DMS79 (cell line): Measurements from ENCODE around the gene GSN.

Experiments
- DNase-seq: peaks from one replicate; lab custom pipeline; 2025; lab: John Stamatoyannopoulos, UW

Gene GSN

DNA sequence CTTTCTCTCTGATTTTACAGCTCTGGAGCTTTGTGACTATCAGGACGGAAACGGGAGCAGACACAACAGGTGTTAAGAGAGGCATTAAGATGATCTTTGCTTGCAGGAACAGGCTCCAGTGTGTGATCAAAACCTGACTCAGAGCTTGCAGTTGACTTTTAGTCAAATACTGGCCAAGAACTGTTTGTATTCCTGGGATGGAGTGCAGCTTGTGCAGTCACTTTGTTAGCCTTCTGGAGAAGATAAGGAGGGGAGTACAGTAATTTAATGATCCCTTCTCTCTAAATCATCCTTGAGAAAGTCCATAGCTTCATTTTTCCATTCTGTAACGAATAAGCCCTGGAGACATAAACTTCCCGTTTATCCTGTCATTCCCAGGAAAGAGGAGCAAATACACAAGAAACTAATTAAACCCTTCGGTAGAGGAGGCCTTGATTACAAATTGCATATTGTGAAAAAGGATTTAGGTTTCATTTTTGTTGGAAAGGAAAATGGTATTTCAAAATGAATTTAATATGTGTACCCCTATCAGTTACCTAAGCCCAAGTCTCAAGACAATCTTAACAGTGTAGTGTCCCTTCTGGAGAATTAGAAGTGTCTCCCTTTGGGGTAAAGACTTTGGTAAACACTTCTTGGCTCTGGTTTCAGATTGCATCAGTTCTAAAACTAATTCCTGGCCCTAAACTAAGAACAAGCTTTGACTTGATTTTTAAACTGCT lies 105.2 kb downstream of the GSN start:
- DNase-seq: no peak

DNA sequence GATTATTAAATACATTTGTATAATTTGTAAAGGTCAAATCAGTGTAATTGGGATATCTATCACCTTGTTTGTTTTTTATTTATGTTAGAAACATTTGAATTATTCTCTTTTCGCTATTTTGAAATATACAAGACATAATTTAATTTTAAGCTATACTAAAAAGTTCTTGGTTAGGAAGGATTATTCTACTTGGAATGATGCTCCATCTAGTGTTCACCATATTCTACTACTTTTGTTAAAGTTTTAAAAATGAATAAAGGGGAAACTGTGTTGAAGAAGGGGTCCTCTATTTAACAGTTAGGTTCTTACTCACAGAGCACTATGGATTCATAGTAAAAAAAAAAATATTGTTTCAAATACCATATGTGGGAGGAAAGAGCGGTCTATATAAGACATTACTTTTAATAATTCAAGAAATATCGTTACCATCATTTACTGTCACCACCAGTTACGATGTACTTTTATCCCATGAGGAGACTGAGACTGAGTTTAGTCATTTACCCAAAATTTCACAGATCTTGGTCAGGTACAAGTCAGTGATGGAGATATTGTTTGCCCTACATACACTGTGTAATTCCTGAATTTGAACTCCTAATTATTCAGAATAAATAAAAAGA lies 108.4 kb downstream of the GSN start:
- DNase-seq: no peak

DNA sequence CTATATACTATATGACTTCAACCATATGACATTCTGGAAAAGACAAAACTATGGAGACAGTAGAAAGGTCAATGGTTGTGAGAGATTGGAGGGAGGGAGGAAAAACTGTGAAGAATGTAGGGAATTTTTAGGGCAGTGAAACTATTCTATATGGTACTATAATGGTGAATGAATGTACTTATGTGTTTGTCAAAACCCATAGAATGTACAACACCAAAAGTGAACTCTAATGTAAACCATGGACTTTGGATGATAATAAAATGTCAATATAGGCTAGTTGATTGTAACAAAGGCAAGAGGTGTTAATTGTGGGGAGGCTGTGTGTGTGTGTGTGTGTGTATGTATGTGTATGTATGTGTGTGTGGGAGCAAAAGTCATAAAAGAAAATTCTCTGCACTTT lies 112.9 kb downstream of the GSN start:
- no peak for DNase-seq
